ENCODE measurements around the gene ARAP1.

ARAP1 gene

DNA sequence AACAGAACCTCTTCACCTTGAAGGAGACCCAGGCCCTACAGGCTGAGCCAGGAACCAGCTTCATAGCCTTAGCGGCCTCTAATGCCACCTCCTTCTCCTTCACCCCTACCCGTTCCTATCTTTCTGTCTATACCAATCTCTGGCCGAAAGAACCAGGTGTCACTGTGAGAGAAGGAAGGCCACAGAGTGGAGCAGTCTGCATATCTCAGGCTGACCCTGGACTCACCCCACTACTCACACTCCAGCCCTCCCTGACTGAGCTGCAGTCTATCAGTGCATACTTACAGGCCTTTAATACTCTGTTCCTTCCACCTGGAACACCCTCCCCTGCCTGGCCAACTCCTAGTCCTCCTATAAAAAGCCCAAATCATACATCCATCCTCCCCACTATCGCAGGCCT lies 32.7 kb downstream of the ARAP1 start:
- in situ Hi-C loops (cut with HindIII; ENCODE audit: low pct_ligation_motif_present, low sequenced_read_pairs): no loop called here
- peaks cover 2% of the 10 kb centered on the region for H3K36me3 ChIP-seq (replicated peaks)
- no peak for DNase-seq
- H3K27me3 ChIP-seq (replicated peaks): no peaks in the 10 kb centered on the region
- no peak overlapping the region for H3K27ac ChIP-seq
- TF ChIP-seq, protein P1, sequence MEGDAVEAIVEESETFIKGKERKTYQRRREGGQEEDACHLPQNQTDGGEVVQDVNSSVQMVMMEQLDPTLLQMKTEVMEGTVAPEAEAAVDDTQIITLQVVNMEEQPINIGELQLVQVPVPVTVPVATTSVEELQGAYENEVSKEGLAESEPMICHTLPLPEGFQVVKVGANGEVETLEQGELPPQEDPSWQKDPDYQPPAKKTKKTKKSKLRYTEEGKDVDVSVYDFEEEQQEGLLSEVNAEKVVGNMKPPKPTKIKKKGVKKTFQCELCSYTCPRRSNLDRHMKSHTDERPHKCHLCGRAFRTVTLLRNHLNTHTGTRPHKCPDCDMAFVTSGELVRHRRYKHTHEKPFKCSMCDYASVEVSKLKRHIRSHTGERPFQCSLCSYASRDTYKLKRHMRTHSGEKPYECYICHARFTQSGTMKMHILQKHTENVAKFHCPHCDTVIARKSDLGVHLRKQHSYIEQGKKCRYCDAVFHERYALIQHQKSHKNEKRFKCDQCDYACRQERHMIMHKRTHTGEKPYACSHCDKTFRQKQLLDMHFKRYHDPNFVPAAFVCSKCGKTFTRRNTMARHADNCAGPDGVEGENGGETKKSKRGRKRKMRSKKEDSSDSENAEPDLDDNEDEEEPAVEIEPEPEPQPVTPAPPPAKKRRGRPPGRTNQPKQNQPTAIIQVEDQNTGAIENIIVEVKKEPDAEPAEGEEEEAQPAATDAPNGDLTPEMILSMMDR (IDR thresholded peaks at IDR 0.05; ENCODE audit: low read depth, low read length, missing control alignments): no peak
- H3K4me3 ChIP-seq (ENCODE audit: low read depth, low read length): no peak overlapping the region

DNA sequence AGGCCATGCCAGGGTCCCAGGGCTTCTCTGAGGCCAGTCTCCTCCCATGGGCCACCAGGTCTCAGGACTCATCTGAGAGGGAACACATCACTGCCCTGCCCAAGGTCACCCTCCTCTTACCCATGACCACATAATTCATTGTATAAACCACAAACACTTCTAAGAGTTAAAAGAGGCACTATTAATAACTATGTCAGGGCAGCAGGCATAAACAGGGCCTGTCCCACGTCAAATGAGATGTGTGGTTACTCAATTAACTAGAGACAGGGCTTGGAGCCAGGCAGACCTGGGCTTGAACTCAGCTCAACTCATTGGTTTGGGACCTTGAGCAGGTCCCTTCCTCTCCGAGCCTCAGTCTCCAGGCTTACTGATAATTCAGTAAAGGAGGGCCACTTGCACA lies 33.1 kb downstream of the ARAP1 start:
- no peak for DNase-seq
- Histone ChIP-seq H3K36me3 (replicated peaks) (peaks cover 2% of the 10 kb centered on the region), H3K27ac (no peak overlapping the region), H3K4me3 (ENCODE audit: low read depth, low read length) (no peak overlapping the region), H3K27me3 (replicated peaks) (no peaks in the 10 kb centered on the region)
- in situ Hi-C loops (cut with HindIII; ENCODE audit: low pct_ligation_motif_present, low sequenced_read_pairs): no loop called here
- TF ChIP-seq, protein P1 (IDR thresholded peaks at IDR 0.05; ENCODE audit: low read depth, low read length, missing control alignments): no peak

- no peak overlapping the region for H3K27ac ChIP-seq
Observed at GRCh38 chr11:72718101-72718501, 34.1 kb downstream of the ARAP1 start.

GRCh38 chr11:72716788-72717435 lies 35.3 kb downstream of the ARAP1 start:
- no peak for DNase-seq
- TF ChIP-seq, protein P1 (IDR thresholded peaks at IDR 0.05; ENCODE audit: low read depth, low read length, missing control alignments): no peak
- peaks cover 3% of the 10 kb centered on the region for H3K36me3 ChIP-seq (replicated peaks)
- in situ Hi-C loops (cut with HindIII; ENCODE audit: low pct_ligation_motif_present, low sequenced_read_pairs): no loop called here
- H3K4me3 ChIP-seq (ENCODE audit: low read depth, low read length): no peak overlapping the region
- H3K27me3 ChIP-seq (replicated peaks): no peaks in the 10 kb centered on the region
- H3K27ac ChIP-seq: no peak overlapping the region

More at GRCh38 chr11:72718101-72718501, 34.1 kb downstream of the ARAP1 start:
- DNase-seq: no peak
- TF ChIP-seq, protein P1 (IDR thresholded peaks at IDR 0.05; ENCODE audit: low read depth, low read length, missing control alignments): no peak
- in situ Hi-C loops (cut with HindIII; ENCODE audit: low pct_ligation_motif_present, low sequenced_read_pairs): no loop called here
- peaks cover 2% of the 10 kb centered on the region for H3K36me3 ChIP-seq (replicated peaks)
- H3K27me3 ChIP-seq (replicated peaks): no peaks in the 10 kb centered on the region
- H3K4me3 ChIP-seq (ENCODE audit: low read depth, low read length): no peak overlapping the region

GRCh38 chr11:72716290-72716689 lies 35.9 kb downstream of the ARAP1 start:
- TF ChIP-seq, protein P1 (IDR thresholded peaks at IDR 0.05; ENCODE audit: low read depth, low read length, missing control alignments): no peak
- Histone ChIP-seq H3K27ac (no peak overlapping the region), H3K36me3 (replicated peaks) (peaks cover 6% of the 10 kb centered on the region)

GRCh38 chr11:72712841-72713240 lies 39.4 kb downstream of the ARAP1 start:
- H3K27me3 ChIP-seq (replicated peaks): no peaks in the 10 kb centered on the region
- in situ Hi-C loops (cut with HindIII; ENCODE audit: low pct_ligation_motif_present, low sequenced_read_pairs): no loop called here
- TF ChIP-seq, protein P1 (IDR thresholded peaks at IDR 0.05; ENCODE audit: low read depth, low read length, missing control alignments): no peak
- H3K27ac ChIP-seq: no peak overlapping the region
- peak overlapping the region; percentile 39 for H3K4me3 ChIP-seq (ENCODE audit: low read depth, low read length)
- no peak for DNase-seq
- peaks cover 31% of the 10 kb centered on the region for H3K36me3 ChIP-seq (replicated peaks)

More at GRCh38 chr11:72716290-72716689, 35.9 kb downstream of the ARAP1 start:
- DNase-seq: no peak
- Histone ChIP-seq H3K27me3 (replicated peaks) (no peaks in the 10 kb centered on the region), H3K4me3 (ENCODE audit: low read depth, low read length) (no peak overlapping the region)
- in situ Hi-C loops (cut with HindIII; ENCODE audit: low pct_ligation_motif_present, low sequenced_read_pairs): no loop called here
